ENCODE results near the gene PTPRE.

PTPRE gene

GRCh38 chr10:127903789-127904188 lies 3.1 kb upstream of the PTPRE start:
- no peaks in the 10 kb centered on the region for H3K36me3 ChIP-seq (ENCODE audit: control insufficient read depth, insufficient read depth, low read length)
- H3K4me3 ChIP-seq (ENCODE audit: low read length) = no peak overlapping the region
- no peak overlapping the region for H3K9ac ChIP-seq (ENCODE audit: low read length)
- no peak overlapping the region for H3K27ac ChIP-seq (ENCODE audit: low read depth, low read length)
- H3K4me1 ChIP-seq (ENCODE audit: control insufficient read depth, insufficient read depth, low read length) = no peaks in the 10 kb centered on the region
- no peaks in the 10 kb centered on the region for H3K27me3 ChIP-seq (ENCODE audit: control insufficient read depth, insufficient read depth, low read length)

GRCh38 chr10:127904311-127905000 lies 2.4 kb upstream of the PTPRE start:
- Histone ChIP-seq H3K9ac (ENCODE audit: low read length) (no peak overlapping the region), H3K4me3 (ENCODE audit: low read length) (no peak overlapping the region), H3K27me3 (ENCODE audit: control insufficient read depth, insufficient read depth, low read length) (no peaks in the 10 kb centered on the region), H3K36me3 (ENCODE audit: control insufficient read depth, insufficient read depth, low read length) (no peaks in the 10 kb centered on the region), H3K27ac (ENCODE audit: low read depth, low read length) (no peak overlapping the region), H3K4me1 (ENCODE audit: control insufficient read depth, insufficient read depth, low read length) (no peaks in the 10 kb centered on the region)

GRCh38 chr10:127905001-127905847 lies 1.7 kb upstream of the PTPRE start:
- Histone ChIP-seq H3K36me3 (ENCODE audit: control insufficient read depth, insufficient read depth, low read length) (no peaks in the 10 kb centered on the region), H3K27me3 (ENCODE audit: control insufficient read depth, insufficient read depth, low read length) (no peaks in the 10 kb centered on the region), H3K27ac (ENCODE audit: low read depth, low read length) (no peak overlapping the region), H3K4me3 (ENCODE audit: low read length) (no peak overlapping the region), H3K4me1 (ENCODE audit: control insufficient read depth, insufficient read depth, low read length) (no peaks in the 10 kb centered on the region), H3K9ac (ENCODE audit: low read length) (no peak overlapping the region)

GRCh38 chr10:127905848-127906261 lies 1.0 kb upstream of the PTPRE start:
- no peaks in the 10 kb centered on the region for H3K27me3 ChIP-seq (ENCODE audit: control insufficient read depth, insufficient read depth, low read length)
- H3K9ac ChIP-seq (ENCODE audit: low read length) = no peak overlapping the region
- no peaks in the 10 kb centered on the region for H3K36me3 ChIP-seq (ENCODE audit: control insufficient read depth, insufficient read depth, low read length)
- no peaks in the 10 kb centered on the region for H3K4me1 ChIP-seq (ENCODE audit: control insufficient read depth, insufficient read depth, low read length)
- H3K4me3 ChIP-seq (ENCODE audit: low read length) = peak overlapping the region; percentile 24
- no peak overlapping the region for H3K27ac ChIP-seq (ENCODE audit: low read depth, low read length)

GRCh38 chr10:127907411-127908105 lies 655 bp downstream of the PTPRE start:
- Histone ChIP-seq H3K9ac (ENCODE audit: low read length) (no peak overlapping the region), H3K4me3 (ENCODE audit: low read length) (peak overlapping the region; percentile 67), H3K27me3 (ENCODE audit: control insufficient read depth, insufficient read depth, low read length) (no peaks in the 10 kb centered on the region), H3K27ac (ENCODE audit: low read depth, low read length) (peak overlapping the region; percentile 56), H3K4me1 (ENCODE audit: control insufficient read depth, insufficient read depth, low read length) (no peaks in the 10 kb centered on the region), H3K36me3 (ENCODE audit: control insufficient read depth, insufficient read depth, low read length) (no peaks in the 10 kb centered on the region)

GRCh38 chr10:127908106-127908958 lies 1.4 kb downstream of the PTPRE start:
- no peaks in the 10 kb centered on the region for H3K4me1 ChIP-seq (ENCODE audit: control insufficient read depth, insufficient read depth, low read length)
- peak overlapping the region; percentile 67 for H3K4me3 ChIP-seq (ENCODE audit: low read length)
- no peak overlapping the region for H3K9ac ChIP-seq (ENCODE audit: low read length)

GRCh38 chr10:127908959-127909267 lies 2.0 kb downstream of the PTPRE start:
- Histone ChIP-seq H3K27ac (ENCODE audit: low read depth, low read length) (no peak overlapping the region), H3K9ac (ENCODE audit: low read length) (no peak overlapping the region), H3K27me3 (ENCODE audit: control insufficient read depth, insufficient read depth, low read length) (no peaks in the 10 kb centered on the region), H3K4me3 (ENCODE audit: low read length) (no peak overlapping the region), H3K36me3 (ENCODE audit: control insufficient read depth, insufficient read depth, low read length) (no peaks in the 10 kb centered on the region), H3K4me1 (ENCODE audit: control insufficient read depth, insufficient read depth, low read length) (no peaks in the 10 kb centered on the region)

More at GRCh38 chr10:127908106-127908958, 1.4 kb downstream of the PTPRE start:
- Histone ChIP-seq H3K36me3 (ENCODE audit: control insufficient read depth, insufficient read depth, low read length) (no peaks in the 10 kb centered on the region), H3K27me3 (ENCODE audit: control insufficient read depth, insufficient read depth, low read length) (no peaks in the 10 kb centered on the region), H3K27ac (ENCODE audit: low read depth, low read length) (peak overlapping the region; percentile 56)

- Histone ChIP-seq H3K27me3 (ENCODE audit: control insufficient read depth, insufficient read depth, low read length) (no peaks in the 10 kb centered on the region), H3K36me3 (ENCODE audit: control insufficient read depth, insufficient read depth, low read length) (no peaks in the 10 kb centered on the region), H3K4me1 (ENCODE audit: control insufficient read depth, insufficient read depth, low read length) (no peaks in the 10 kb centered on the region), H3K27ac (ENCODE audit: low read depth, low read length) (no peak overlapping the region), H3K4me3 (ENCODE audit: low read length) (no peak overlapping the region), H3K9ac (ENCODE audit: low read length) (no peak overlapping the region)
These were observed 3.0 kb downstream of the PTPRE start for GRCh38 chr10:127909716-127910463.

GRCh38 chr10:127910464-127910770 lies 3.5 kb downstream of the PTPRE start:
- no peak overlapping the region for H3K27ac ChIP-seq (ENCODE audit: low read depth, low read length)
- H3K9ac ChIP-seq (ENCODE audit: low read length) = no peak overlapping the region
- no peaks in the 10 kb centered on the region for H3K27me3 ChIP-seq (ENCODE audit: control insufficient read depth, insufficient read depth, low read length)
- no peak overlapping the region for H3K4me3 ChIP-seq (ENCODE audit: low read length)
- no peaks in the 10 kb centered on the region for H3K36me3 ChIP-seq (ENCODE audit: control insufficient read depth, insufficient read depth, low read length)
- no peaks in the 10 kb centered on the region for H3K4me1 ChIP-seq (ENCODE audit: control insufficient read depth, insufficient read depth, low read length)

GRCh38 chr10:127911218-127911866 lies 4.4 kb downstream of the PTPRE start:
- H3K4me1 ChIP-seq (ENCODE audit: control insufficient read depth, insufficient read depth, low read length) = no peaks in the 10 kb centered on the region
- H3K36me3 ChIP-seq (ENCODE audit: control insufficient read depth, insufficient read depth, low read length) = no peaks in the 10 kb centered on the region
- H3K27ac ChIP-seq (ENCODE audit: low read depth, low read length) = no peak overlapping the region
- H3K4me3 ChIP-seq (ENCODE audit: low read length) = no peak overlapping the region
- H3K9ac ChIP-seq (ENCODE audit: low read length) = no peak overlapping the region
- no peaks in the 10 kb centered on the region for H3K27me3 ChIP-seq (ENCODE audit: control insufficient read depth, insufficient read depth, low read length)

GRCh38 chr10:127911867-127912257 lies 5.0 kb downstream of the PTPRE start:
- Histone ChIP-seq H3K9ac (ENCODE audit: low read length) (no peak overlapping the region), H3K27me3 (ENCODE audit: control insufficient read depth, insufficient read depth, low read length) (no peaks in the 10 kb centered on the region), H3K36me3 (ENCODE audit: control insufficient read depth, insufficient read depth, low read length) (no peaks in the 10 kb centered on the region), H3K27ac (ENCODE audit: low read depth, low read length) (no peak overlapping the region), H3K4me1 (ENCODE audit: control insufficient read depth, insufficient read depth, low read length) (no peaks in the 10 kb centered on the region), H3K4me3 (ENCODE audit: low read length) (no peak overlapping the region)
